KOPT-K1 (cell line): ENCODE results near the gene AP1M2.
A peak's percentile ranks its signal among the peaks of the same experiment; 100 is the strongest.
"Not testable (repeated sequence)": the region's sequence is repeated elsewhere in the genome, so short reads cannot be mapped to it uniquely, and the experiment has no call there.

Experiments
- H3K27ac ChIP-seq: fragments of 200-600 bp; sonication (generic); 2 replicates; pipeline ENCODE4 v1.5.1; 2016; ENCODE audit warnings: antibody characterized with exemption, mild to moderate bottlenecking, low read depth, low read length; ENCODE audit not compliant: poor library complexity, severe bottlenecking
- H3K36me3 ChIP-seq: fragments of 200-600 bp; sonication (generic); 2 replicates; pipeline ENCODE4 v1.5.1; 2017; ENCODE audit warnings: antibody characterized with exemption, mild to moderate bottlenecking, low read length, moderate library complexity; ENCODE audit not compliant: insufficient read depth
- H3K9me3 ChIP-seq: fragments of 200-600 bp; sonication (generic); 2 replicates; pipeline ENCODE4 v1.5.1; 2017; ENCODE audit warnings: antibody characterized with exemption, low read length, mild to moderate bottlenecking; ENCODE audit not compliant: insufficient read depth, poor library complexity, severe bottlenecking

The AP1M2 gene

DNA sequence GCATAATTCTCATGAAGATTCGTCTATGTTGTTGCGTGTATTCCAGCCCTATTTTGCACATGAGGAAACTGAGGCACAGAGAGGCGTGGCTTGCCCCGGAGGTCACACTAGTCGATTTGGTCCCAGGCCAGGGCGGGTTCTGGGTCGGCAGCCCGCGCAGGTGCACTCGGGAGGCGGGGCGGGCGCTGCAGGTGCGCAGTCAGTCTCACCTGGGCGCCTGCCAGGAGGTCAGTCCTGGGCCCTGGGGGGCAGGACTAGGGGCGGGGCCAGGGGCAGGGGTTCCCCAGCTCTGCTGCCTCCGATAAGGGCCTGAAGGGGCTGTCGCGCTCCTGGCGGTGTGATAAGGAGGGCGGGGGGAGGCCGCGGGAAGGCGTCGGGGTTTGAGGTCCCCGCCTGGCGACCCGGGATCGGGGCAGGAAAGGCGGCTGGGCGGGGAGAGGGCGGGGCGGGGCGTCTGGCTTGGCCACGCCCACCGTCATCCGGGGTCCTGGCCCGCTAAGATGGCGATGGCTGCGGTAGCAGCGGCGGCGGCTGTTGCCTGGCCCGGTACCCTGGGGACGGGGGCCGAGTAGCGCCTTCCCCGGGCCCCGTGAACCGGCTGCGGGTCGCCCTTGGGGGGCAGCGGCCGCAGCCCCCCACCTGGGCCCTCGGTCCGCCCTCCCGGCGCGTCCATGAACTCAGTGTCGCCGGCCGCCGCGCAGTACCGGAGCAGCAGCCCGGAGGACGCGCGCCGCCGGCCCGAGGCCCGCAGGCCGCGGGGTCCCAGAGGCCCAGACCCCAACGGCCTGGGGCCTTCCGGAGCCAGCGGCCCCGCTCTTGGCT lies 43.5 kb downstream of the AP1M2 start, which contains the start of gene ATG4D:
Gene ATG4D (plus strand): TSS at position 485 of the 822 bp plus-strand sequence. CDS start 187 bp downstream, at position 672.
- Histone ChIP-seq H3K27ac (peak within 1 kb of the TSS; percentile 93), H3K9me3 (no peaks in the 10 kb centered on the region), H3K36me3 (peaks cover 27% of the 10 kb centered on the region)

- Histone ChIP-seq H3K27ac (peak overlapping the region; percentile 93), H3K9me3 (no peaks in the 10 kb centered on the region)
These were observed 44.1 kb downstream of the AP1M2 start for GRCh38 chr19:10543059-10543419.

DNA sequence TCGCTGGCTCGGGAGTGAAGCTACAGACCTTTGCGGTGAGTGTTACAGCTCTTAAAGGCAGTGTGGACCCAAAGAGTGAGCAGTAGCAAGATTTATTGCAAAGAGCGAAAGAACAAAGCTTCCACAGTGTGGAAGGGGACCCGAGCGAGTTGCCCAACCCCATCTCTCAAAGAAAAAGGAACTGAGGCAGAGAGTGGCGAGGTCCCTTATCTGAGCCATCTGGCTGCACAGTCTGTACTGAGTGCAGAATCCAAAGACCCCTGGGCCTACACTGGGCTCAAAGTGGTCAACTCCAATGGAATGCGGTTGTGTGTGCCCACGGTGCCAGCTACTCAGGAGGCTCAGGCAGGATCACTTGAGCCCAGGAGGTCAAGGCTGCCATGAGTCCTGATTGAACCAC lies 48.1 kb downstream of the AP1M2 start:
- H3K9me3 ChIP-seq, H3K27ac ChIP-seq, H3K36me3 ChIP-seq: not testable (repeated sequence)

More at GRCh38 chr19:10543059-10543419, 44.1 kb downstream of the AP1M2 start:
- peaks cover 21% of the 10 kb centered on the region for H3K36me3 ChIP-seq

DNA sequence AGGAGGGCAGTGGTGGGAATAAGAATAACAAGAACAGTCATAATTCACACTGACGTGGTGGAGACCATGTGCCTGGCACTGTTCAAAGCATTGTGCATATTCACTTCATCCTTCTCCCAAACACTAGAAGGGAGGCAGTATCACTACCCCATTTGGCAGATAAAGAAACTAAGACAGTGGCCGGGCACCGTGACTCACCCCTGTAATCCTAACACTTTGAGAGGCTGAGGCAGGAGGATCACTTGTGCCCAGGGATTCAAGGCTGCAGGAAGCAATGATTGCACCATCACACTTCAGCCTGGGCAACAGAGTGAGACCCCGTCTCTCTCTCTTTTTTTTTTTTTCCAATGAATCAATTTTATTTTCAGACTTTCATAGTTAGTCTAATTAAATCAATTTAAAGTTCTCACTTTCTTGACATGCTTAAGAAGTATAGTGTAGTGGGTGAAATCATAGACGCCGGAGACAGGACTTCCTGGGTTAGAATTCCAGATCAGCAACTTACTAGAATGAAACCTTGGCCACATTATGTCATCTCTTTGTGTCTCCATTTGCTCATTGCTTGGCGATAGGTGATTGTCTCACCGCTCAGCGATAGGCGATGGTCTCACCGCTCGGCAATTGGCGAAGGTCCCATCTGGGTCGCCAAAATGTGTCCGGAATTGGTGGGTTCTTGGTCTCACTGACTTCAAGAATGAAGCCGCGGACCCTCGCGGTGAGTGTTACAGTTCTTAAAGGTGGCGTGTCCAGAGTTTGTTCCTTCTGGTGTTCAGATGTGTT lies 48.7 kb downstream of the AP1M2 start:
- Histone ChIP-seq H3K36me3 (no peaks in the 10 kb centered on the region), H3K9me3 (no peaks in the 10 kb centered on the region), H3K27ac (no peak overlapping the region)

- no peak overlapping the region for H3K27ac ChIP-seq
- H3K9me3 ChIP-seq, result no peaks in the 10 kb centered on the region
- no peaks in the 10 kb centered on the region for H3K36me3 ChIP-seq
These were observed 49.4 kb downstream of the AP1M2 start for GRCh38 chr19:10537668-10538067.

DNA sequence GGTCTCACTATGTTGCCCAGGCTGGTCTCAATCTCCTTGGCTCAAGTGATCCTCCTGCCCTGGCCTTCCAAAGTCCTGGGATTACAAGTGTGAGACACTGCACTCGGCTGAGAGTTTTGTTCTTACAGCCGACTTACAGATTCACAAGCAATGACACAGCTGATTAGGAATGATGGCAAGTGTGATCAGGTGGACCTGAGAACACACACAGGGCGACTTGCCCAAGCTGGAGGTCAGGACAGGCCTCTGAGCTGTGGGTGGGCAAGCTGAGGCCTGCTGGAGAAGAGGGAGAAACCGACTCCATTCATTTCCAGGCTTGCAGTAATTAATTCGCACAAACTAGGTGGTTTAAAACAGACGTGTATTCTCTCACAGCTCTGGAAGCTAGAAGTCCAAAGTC lies 51.5 kb downstream of the AP1M2 start:
- no peaks in the 10 kb centered on the region for H3K9me3 ChIP-seq
- H3K36me3 ChIP-seq, result no peaks in the 10 kb centered on the region
- H3K27ac ChIP-seq, result no peak overlapping the region

GRCh38 chr19:10533646-10534386 lies 53.3 kb downstream of the AP1M2 start:
- no peaks in the 10 kb centered on the region for H3K9me3 ChIP-seq
- H3K36me3 ChIP-seq, result no peaks in the 10 kb centered on the region
- H3K27ac ChIP-seq, result no peak overlapping the region

GRCh38 chr19:10532457-10532856 lies 54.7 kb downstream of the AP1M2 start:
- Histone ChIP-seq H3K36me3 (no peaks in the 10 kb centered on the region), H3K27ac (no peak overlapping the region), H3K9me3 (no peaks in the 10 kb centered on the region)

GRCh38 chr19:10526887-10527286 lies 60.2 kb downstream of the AP1M2 start:
- not testable (repeated sequence) for H3K36me3 ChIP-seq, H3K9me3 ChIP-seq, H3K27ac ChIP-seq

GRCh38 chr19:10525636-10526035 lies 61.5 kb downstream of the AP1M2 start:
- H3K27ac ChIP-seq, result no peak overlapping the region
- no peaks in the 10 kb centered on the region for H3K9me3 ChIP-seq
- no peaks in the 10 kb centered on the region for H3K36me3 ChIP-seq

- Histone ChIP-seq H3K27ac (no peak overlapping the region), H3K9me3 (no peaks in the 10 kb centered on the region), H3K36me3 (no peaks in the 10 kb centered on the region)
These were observed 63.9 kb downstream of the AP1M2 start for GRCh38 chr19:10523135-10523636.
